HG02852 (cell line): ENCODE measurements around the gene POLR2I.
"Not testable (repeated sequence)": the region's sequence is repeated elsewhere in the genome, so short reads cannot be mapped to it uniquely, and the experiment has no call there.

Experiments used
- ATAC-seq: cut with Tn5 transposase; IDR thresholded peaks from one replicate; pipeline ENCODE4 v1.9.1; 2021; ENCODE audit warnings: mild to moderate bottlenecking, moderate library complexity; ENCODE audit not compliant: unreplicated experiment

The POLR2I gene

GRCh38 chr19:36101550-36102327 lies 12.9 kb downstream of the POLR2I start:
- no peak for ATAC-seq

GRCh38 chr19:36100476-36100875 lies 14.2 kb downstream of the POLR2I start:
- ATAC-seq, result no peak

GRCh38 chr19:36099166-36099785 lies 15.4 kb downstream of the POLR2I start:
- no peak for ATAC-seq

GRCh38 chr19:36097036-36097435 lies 17.6 kb downstream of the POLR2I start:
- ATAC-seq, result no peak

- ATAC-seq, result no peak
Observed at GRCh38 chr19:36093687-36094086, 21.0 kb downstream of the POLR2I start.

GRCh38 chr19:36093146-36093662 lies 21.5 kb downstream of the POLR2I start:
- no peak for ATAC-seq

- no peak for ATAC-seq
Observed at GRCh38 chr19:36092566-36092965, 22.1 kb downstream of the POLR2I start.

GRCh38 chr19:36090910-36091695 lies 23.6 kb downstream of the POLR2I start:
- ATAC-seq, result no peak

GRCh38 chr19:36089847-36090246 lies 24.8 kb downstream of the POLR2I start:
- no peak for ATAC-seq

- ATAC-seq, result no peak
Observed at GRCh38 chr19:36086326-36086725, 28.3 kb downstream of the POLR2I start.

GRCh38 chr19:36084231-36085009 lies 30.3 kb downstream of the POLR2I start:
- no peak for ATAC-seq

GRCh38 chr19:36082916-36083315 lies 31.8 kb downstream of the POLR2I start:
- no peak for ATAC-seq

GRCh38 chr19:36081894-36082293 lies 32.8 kb downstream of the POLR2I start:
- ATAC-seq, result no peak

GRCh38 chr19:36081385-36081784 lies 33.3 kb downstream of the POLR2I start:
- ATAC-seq, result no peak

GRCh38 chr19:36079389-36079945 lies 35.2 kb downstream of the POLR2I start:
- ATAC-seq, result no peak

- no peak for ATAC-seq
Observed at GRCh38 chr19:36073121-36073876, 41.4 kb downstream of the POLR2I start.

- no peak for ATAC-seq
Observed at GRCh38 chr19:36072081-36072480, 42.6 kb downstream of the POLR2I start.

- not testable (repeated sequence) for ATAC-seq
Observed at GRCh38 chr19:36068810-36069499, 45.7 kb downstream of the POLR2I start.

- ATAC-seq, result no peak
Observed at GRCh38 chr19:36067681-36068080, 47.0 kb downstream of the POLR2I start.
